T-helper 22 cell (primary cell): ENCODE measurements around the gene ZSWIM5.
"Not testable (repeated sequence)": the region's sequence is repeated elsewhere in the genome, so short reads cannot be mapped to it uniquely, and the experiment has no call there.

Source experiments
- DNase-seq: peaks from one replicate; pipeline ENCODE4 v3.0.0-alpha.2; 2020; ENCODE audit warnings: low read depth

The ZSWIM5 gene

DNA sequence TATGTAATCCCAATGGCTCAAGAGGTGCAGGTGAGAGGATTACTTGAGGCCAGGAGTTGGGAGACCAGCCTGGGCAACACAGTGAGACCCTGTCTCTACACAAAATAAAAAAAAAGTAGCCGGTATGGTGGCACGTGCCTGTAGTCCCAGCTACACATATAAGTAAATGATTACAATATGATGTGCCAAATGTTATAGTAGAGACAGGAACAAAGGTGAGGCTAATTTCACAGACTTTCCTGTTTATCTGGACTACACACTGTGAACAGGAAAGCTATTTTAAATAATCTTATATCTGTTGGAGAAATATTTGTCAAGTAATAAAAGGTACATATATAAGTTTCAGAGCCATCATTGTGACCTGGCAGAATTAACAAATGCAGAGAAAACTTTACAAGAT is 116.7 kb downstream of the ZSWIM5 start:
- DNase-seq: no peak

DNA sequence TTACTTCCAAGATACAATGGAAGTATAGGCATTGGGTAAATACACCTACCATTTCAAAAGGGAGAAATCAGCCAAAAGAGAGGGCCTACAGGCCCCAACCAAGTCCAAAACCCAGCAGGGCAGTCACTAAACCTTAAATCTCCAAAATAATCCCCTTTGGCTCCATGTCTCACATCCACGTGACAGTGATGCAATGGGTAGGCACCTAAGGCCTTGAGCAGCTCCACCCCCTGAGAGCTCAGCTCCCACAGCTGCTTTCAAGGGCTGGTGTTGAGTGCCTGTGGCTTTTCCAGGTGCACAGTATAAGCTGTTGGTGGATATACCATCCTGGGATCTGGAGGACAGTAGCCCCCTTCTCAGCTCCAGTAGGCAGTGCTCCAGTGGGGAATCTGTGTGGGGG is 121.8 kb downstream of the ZSWIM5 start:
- DNase-seq: no peak

DNA sequence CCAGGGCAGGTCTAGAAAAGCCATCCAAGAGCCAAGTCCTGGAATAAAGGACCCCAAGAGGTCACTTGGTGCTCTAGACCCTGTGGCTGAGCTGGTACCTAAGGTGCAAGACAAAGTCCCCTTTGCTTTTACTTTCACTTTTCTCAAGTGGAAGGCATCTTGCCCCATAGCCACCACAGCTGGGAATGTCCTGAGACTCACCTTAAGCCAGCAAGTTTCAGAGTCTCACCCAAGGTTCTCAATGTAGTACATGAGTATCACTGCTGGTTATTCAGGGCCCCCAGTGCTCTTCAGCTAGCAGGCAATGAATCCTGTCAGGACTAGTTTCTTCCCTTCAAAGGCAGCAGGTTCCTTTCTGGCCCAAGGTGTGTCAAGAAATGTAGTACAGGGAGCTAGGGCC is 126.9 kb downstream of the ZSWIM5 start:
- DNase-seq: no peak

DNA sequence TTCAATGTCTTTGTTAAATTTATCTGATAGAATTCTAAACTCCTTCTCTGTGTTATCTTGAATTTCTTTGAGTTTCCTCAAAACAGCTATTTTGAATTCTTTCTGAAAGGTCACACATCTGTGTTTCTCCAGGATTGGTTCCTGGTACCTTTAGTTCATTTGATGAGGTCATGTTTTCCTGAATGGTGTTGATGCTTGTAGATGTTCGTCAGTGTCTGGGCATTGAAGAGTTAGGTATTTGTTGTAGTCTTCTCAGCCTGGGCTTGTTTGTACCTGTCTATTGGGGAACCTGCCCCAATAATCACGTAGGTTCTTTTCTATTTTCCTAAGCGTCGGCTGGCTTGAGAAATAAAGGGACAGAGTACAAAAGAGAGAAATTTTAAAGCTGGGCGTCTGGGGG is 129.4 kb downstream of the ZSWIM5 start:
- DNase-seq: not testable (repeated sequence)

DNA sequence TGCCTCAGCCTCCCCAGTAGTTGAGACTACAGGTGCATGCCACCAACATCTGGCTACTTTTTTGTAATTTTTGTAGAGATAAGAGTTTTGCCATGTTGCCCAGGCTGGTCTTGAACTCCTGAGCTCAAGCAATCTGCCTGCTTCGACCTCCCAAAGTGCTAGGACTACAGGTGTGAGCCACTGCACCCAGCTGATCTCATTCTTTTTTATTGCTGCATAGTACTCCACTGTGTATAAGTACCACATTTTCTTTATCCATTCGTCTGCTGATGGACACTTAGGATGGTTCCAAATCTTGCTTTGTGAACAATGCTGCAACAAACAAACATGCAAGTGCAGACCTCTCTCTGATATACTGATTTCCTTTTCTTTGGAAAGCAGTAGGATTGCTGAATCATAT is 134.8 kb downstream of the ZSWIM5 start:
- DNase-seq: no peak

DNA sequence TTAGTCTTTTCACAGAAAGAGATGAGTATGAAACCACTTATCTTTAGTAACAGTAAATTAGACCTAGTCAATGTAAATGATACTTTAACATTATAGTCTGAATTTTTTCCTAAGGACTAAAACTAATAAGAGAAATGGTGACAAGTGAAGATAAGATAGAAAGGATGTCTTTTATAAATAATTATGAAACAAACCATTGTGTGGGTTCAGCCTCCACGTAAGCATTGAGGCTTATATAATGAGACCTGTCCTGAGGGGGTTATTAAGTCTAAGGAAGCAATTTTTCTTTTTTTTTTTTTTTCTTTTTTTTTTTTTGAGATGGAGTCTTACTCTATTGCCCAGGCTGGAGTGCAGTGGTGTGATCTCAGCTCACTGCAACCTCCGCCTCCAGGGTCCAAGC is 138.6 kb downstream of the ZSWIM5 start:
- DNase-seq: no peak

DNA sequence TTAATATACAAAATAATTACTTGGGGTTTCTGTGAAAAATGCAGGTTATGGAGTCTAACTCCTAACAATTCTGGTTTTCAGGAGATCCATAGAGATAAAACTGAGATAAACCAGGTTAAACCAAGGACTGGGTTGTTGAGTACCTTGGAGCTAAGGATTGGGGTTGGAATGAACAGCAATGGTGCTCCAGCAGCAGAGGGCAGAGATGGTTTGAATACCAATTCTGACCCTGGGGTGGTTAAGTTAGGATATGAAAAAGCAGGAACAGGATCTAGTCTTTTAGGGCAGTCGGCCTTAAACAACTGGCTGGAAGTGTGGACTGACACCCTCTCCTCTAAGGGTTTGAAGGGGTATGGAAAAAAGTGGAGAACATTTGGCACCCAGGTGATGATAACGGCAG is 141.3 kb downstream of the ZSWIM5 start:
- DNase-seq: no peak

DNA sequence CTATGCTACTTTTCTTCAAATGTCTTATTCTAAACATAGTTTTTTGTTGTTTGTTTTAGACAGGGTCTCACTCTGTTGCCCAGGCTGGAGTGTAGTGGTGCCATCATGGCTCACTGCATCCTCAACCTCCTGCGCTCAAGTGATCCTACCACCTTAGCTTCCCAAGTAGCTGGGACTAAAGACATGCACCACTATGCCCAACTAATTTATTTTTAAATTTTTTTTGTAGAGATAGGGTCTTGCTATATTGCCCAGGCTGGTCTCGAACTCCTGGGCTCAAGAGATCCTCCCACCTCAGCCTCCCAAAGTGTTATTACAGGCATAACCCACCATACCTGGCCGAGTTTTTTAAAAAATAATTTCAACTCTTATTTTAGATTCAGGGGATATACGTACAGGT is 143.9 kb downstream of the ZSWIM5 start:
- not testable (repeated sequence) for DNase-seq

DNA sequence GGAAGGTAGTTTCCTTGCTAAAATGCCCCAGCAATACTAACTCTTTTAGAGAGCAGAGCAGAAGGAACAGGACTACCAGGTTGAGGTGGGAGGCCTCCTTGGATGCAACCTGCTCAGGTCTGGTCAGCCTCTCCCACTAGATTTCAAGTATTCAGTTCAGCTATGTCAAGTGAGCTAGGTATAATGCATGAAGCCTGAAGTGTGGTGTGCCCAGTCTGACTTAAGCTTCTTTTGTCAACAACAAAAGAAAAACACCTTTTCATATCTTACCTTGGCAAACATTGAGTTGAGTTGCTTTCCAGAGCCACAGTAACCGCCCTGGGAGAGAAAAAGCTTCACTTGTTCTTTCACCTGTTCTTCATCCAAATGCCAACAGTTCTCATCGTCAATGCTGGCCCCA is 146.6 kb downstream of the ZSWIM5 start:
- no peak for DNase-seq

DNA sequence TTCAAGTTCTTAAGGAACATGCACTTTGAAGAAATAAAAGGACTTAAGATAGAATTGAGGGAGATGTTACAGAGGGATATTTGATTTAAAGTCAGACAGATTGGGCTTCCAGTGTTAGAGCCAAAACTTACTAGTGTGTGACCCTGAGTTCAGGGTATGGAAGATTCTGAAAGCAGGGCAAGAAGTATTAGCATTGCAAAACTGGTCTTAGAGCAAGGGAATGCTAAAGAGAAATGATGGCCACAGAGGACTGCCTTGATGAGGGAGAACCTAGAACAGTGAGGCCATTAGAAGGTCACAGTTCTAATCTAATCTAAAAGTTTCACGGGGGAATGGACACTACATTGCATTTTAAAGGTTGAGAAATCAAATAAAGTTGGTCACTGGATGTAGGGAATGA is 148.9 kb downstream of the ZSWIM5 start:
- DNase-seq: no peak

DNA sequence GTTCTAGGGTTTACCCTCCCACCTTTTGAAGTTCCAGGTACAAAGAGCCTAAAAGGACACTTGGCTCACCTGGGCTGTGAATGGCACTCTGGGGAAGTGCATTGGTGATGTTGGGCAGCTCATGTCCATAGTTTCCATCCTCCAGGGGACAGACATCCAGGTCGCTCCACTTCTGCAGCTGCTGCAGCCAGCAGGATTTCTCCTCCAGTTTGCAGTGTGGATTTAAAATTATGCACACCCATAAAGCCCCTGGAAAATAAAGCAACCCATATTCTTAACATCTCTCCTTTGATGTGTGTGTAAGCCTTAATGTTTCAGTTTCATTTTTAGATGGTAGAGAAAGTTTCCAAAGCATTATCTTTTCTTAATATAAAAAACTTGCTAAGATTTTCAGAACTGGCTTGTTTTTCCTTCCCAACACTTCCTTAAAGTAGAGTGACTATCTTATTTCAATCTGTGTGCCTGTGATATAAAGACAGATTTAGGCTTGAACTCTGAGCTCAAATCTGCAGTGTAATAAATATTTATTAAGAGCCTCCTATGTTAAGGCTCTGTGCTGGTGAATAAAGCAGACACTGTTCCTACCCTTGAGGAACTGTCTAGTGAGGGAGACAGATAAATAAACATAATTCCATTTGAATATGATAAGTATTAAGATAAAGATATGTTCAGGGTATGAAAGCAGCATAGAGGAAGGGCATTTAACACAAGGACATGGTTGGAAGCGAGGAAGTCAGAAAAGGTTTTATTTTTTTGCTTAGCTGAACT is 155.2 kb downstream of the ZSWIM5 start:
- DNase-seq: no peak

DNA sequence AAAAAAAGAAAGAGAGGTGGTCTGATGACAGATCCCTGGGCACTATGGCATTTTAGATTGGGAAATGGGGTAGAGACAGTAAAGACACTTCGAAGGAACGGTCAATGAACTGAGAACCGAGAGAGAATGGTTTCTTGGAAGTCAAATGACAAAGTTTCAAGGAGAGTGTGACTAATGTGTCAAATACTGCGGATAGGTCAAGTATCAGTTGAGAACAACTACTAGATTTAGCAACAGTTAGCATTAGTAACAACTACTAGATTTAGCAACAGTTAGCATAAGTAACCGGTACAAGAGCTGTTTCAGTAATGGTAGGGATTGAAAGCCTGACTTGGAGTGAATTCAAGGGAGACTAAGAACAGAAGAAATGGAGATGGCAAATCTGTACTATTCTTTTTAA is 159.4 kb downstream of the ZSWIM5 start:
- no peak for DNase-seq

DNA sequence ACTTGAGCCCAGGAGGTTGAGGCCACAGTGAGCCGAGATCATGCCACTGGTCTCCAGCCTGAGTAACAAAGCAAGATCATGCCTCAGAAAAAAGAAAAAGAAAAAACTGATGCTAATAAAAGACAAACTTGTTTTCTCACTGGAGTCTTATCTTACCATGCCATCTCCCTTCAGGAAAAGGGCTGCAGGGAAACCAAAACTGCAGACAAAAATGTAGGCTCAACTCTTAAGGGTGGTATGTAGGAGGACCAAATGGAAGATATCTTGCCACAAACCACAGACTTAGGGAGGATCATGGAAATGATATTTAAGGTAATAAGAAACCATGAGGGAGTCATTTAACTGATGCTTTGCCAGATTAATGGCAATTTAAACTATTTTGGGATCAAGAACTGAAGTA is 161.5 kb downstream of the ZSWIM5 start:
- no peak for DNase-seq

DNA sequence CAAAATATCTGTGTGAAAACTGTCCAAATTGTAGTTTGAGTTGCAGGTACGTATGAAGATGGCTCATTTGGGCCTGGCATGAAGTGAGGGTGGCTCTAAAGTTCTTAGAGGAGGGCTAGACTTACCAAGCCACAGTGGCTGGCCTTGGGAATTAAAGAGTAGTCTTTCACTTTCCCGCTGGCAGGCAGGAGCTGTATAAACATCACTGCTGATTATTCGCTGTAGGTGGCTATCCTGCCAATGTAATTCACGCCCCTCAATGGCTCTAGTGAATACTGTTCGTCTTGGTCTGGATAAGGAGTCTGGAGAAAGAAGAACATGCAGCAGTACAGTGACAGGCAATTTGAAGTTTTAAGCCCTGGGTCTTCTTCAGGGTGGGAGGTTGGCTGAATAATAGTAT is 163.3 kb downstream of the ZSWIM5 start:
- no peak for DNase-seq

DNA sequence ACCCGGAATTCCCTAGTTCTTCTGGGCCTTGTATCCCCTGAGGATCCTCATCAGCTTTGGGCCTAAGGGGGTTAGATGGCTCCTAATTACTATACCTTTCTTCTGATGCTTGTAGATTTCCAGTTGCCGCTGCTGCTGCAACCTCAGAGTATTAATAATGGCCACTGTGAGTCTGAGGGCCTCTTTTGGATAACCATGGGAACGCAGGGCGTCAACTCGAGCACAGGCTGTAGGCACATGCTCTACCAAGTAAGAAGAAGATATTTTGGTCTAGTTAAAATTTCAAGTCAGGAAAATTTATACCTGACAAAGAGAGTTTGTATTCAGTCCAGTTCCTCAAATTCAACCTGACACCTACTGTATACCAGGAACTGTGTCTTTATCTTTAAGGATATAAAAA is 166.1 kb downstream of the ZSWIM5 start:
- no peak for DNase-seq

DNA sequence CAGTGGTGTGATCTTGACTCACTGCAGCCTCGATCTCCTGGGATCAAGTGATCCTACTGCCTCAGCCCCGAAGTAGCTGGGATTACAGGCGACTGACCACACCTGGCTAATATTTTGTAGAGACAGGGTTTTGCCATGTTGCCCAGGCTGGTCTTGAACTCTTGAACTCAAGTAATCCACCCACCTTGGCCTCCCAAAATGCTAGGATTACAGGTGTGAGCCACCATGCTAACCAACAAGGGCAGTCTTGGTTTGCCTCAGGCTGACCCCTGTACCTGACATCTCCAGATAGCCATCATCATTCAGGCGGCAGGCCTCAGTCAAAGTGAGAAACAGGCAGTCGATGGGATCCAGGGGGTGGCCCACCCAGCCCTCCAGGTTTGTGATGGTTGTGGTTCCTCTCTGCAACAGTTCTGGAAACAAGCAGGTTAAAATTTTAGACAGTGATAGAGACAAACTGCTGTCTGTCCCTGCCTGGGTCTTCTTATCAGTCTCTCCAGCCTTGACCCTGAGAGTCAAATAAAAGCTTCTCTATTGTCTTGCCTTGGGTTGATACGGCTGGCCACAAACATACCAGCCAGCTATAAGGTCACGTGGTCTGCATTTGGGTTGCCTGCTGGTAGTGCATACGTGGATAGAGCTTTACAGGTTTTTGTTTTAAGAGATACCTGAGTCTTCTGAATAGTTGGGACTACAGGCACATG is 167.6 kb downstream of the ZSWIM5 start:
- DNase-seq: no peak

DNA sequence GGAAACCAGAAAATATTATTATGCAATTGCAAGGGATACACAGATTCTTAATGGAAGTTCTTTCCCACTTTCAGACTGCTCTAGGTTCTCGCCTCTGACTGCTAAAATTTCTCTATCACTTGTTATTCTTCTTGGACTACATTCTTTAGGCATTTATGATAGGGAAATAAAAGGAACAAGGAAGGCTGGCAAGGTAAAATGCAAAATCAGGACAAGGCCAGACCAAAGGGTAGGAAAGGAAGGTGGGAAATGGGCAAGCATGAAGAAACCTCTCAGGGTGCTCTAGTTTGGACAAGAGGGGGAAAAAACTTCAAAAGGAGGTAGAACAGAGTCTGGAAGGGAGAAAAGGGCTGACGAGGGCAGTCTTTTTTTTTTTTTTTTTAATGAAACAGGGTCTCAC is 168.2 kb downstream of the ZSWIM5 start:
- no peak for DNase-seq

DNA sequence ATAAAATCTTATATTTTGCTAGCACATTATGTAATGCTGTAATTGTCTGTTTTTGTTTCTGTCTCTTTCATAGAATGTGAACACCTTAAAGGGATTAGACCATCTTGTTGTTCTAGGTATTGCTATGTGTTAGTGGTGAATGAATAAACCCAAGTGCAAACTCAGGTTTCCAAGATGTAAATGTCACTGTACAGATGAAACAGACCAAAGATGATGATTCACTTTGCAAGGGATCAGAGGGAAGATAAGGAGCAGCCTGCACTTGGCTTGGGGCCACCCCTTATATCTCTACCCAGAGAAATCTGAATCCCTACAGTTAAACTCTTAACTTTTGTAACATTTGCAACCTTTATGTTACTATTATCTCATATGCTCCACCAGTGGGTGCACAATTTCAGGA is 168.9 kb downstream of the ZSWIM5 start:
- DNase-seq: no peak

DNA sequence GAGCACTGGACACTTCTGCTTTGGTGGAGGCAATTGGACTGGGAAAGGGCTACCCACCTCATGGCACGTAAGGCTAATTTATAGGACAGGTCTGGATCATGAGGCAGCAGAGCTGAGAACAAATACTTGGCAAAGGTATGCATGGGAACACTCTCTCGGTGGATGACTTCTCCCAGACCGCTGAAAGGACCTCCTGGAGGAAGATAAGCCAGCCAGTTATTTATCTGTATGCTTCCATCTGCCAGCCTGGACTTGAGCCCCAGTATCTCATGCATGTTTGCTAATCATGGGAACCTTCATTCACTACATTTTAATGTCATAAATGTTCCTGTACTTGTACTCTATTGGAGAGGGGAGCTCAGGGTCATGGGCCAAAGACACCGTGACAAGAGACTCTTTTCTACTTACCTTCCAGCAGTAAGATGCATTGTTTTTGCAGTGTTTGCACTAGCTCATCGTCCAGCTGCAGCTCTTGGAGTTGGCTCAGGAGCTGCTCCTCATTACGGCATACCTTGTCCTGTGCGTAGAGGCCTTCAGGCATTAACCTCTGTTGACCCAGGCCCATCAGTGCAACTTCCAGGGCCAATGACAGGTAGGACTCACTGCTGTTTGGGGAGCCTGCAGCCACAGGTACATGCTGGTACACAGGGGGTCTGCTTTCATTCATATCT is 170.6 kb downstream of the ZSWIM5 start:
- no peak for DNase-seq

DNA sequence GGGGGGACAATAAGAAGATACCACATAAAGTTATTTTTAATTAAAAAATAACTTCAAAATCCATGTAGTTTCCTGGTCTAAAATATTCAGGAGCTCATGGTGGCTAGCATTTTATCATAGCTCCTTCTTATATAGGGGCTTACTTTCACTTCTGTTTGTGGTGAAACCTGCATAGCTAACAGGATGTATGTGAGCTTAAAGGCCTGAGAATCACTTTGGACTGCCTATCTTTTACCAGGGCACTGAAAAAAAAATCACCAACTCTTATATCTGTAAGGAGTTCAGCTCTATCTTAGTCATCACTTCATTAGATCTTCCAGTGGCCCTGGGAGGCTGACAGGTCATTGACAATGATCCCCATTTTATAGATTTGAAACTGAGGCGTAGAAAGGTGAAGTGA is 173.0 kb downstream of the ZSWIM5 start:
- no peak for DNase-seq

DNA sequence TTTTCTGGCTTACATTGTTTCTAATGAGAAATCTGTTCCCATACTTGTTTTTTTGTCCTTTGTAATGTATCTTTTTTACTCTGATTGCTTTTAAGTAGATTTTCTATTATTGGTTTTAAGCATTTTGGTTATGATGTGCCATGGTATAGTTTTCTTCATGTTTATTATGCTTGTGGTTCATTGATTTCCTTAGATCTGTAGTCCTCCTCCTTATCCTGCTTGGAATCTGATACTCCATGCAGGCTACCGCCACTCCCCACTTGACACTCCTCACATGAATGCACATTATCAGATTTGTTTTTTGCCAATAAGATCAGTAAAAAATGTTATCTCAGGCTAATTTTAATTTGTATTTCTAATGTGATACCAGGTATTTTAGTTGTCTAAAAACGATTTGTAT is 173.6 kb downstream of the ZSWIM5 start:
- DNase-seq: no peak

DNA sequence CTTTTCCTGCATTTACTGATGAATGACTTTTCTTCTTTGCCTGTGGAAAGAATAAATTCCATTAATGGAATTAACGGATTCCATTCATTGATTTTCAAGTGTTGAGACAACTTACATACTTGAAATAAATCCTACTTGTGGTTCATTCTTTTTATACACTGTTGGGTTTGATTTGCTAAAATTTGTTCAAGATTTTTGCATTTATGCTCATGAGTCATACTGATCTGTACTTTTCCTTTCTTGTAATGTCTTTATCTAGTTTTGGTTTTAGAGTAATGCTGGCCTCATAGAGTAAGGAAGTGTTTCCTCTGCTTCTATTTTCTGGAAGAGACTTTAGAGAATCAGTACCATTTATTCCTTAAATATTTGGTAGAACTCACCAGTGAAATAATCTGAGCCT is 180.0 kb downstream of the ZSWIM5 start:
- DNase-seq: no peak

DNA sequence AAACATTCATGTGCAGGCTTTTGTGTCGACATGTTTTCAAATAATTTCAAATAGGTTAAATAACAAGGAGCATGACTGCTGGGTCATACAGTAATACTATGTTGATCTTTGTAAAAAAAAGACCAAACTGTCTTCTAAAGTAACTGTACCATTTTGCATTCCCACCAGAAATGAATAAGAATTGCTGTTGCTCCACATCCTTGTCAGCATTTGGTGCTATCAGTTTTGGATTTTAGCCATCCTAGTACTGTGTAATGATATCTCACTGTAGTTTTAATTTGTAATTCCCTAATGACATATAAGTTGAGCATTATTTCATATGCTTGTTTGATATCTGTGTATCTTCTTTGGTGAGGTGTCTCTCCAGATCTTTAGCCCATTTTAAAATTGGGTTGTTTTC is 182.7 kb downstream of the ZSWIM5 start:
- DNase-seq: no peak
